Smooth muscle cell (in vitro differentiated cells): ENCODE data around the gene RIT2. TPM values are rescaled to one million over a fixed set of nuclear protein-coding genes. Genes with fewer than 3 reads are reported as not detected.
"Not testable (repeated sequence)": the region's sequence is repeated elsewhere in the genome, so short reads cannot be mapped to it uniquely, and the experiment has no call there.

Experiments
- DNase-seq: peaks from one replicate; lab custom pipeline; 2025; ENCODE audit not compliant: unreplicated experiment; lab: John Stamatoyannopoulos, UW
- H2AFZ ChIP-seq: fragments of 200-600 bp; sonication (generic); 2 replicates; pipeline ENCODE4 v1.6.0; 2016; ENCODE audit warnings: antibody characterized with exemption, low read depth, mild to moderate bottlenecking
- H3F3A ChIP-seq: fragments of 200-600 bp; sonication (generic); 2 replicates; pipeline ENCODE4 v1.6.0; 2017; ENCODE audit warnings: antibody characterized with exemption, low read depth
- H3K27ac ChIP-seq: fragments of 200-600 bp; sonication (generic); 2 replicates; pipeline ENCODE4 v1.5.1; 2016; ENCODE audit warnings: low read depth, mild to moderate bottlenecking
- H3K27me3 ChIP-seq: fragments of 200-600 bp; sonication (generic); 2 replicates; pipeline ENCODE4 v1.6.1; 2016; ENCODE audit warnings: low read depth, mild to moderate bottlenecking
- H3K36me3 ChIP-seq: fragments of 200-600 bp; sonication (generic); 2 replicates; pipeline ENCODE4 v1.5.1; 2016; ENCODE audit warnings: low read depth
- H3K4me1 ChIP-seq: fragments of 200-600 bp; sonication (generic); 2 replicates; pipeline ENCODE4 v1.5.1; 2016; ENCODE audit warnings: low read depth
- H3K4me2 ChIP-seq: fragments of 200-600 bp; sonication (generic); 2 replicates; pipeline ENCODE4 v1.6.0; 2016; ENCODE audit warnings: mild to moderate bottlenecking
- H3K4me3 ChIP-seq: fragments of 200-600 bp; sonication (generic); 2 replicates; pipeline ENCODE4 v1.5.1; 2016; ENCODE audit warnings: mild to moderate bottlenecking
- H3K79me2 ChIP-seq: fragments of 200-600 bp; sonication (generic); 2 replicates; pipeline ENCODE4 v1.6.0; 2016; ENCODE audit warnings: low read depth, mild to moderate bottlenecking
- H3K9ac ChIP-seq: fragments of 200-600 bp; sonication (generic); 2 replicates; pipeline ENCODE4 v1.6.0; 2016; ENCODE audit warnings: low read depth
- H3K9me3 ChIP-seq: fragments of 200-600 bp; sonication (generic); replicated peaks from 2 replicates; pipeline ENCODE4 v1.5.1; 2016; ENCODE audit warnings: low read depth
- H4K20me1 ChIP-seq: fragments of 200-600 bp; sonication (generic); 2 replicates; pipeline ENCODE4 v1.6.0; 2016; ENCODE audit warnings: low read depth
- CTCF ChIP-seq: fragments of 200-600 bp; sonication (generic); IDR thresholded peaks from 2 replicates; pipeline ENCODE4 v1.5.1; 2017; ENCODE audit warnings: borderline replicate concordance, mild to moderate bottlenecking, antibody characterized with exemption; ENCODE audit not compliant: insufficient read depth, poor library complexity, severe bottlenecking
- WGBS: methylation state at CpG from one replicate; pipeline ENCODE4 v1.1.7; 2016; ENCODE audit warnings: low lambda C conversion rate; 5-methylcytosine and 5-hydroxymethylcytosine counted together
- polyA plus RNA-seq: library from polyadenylated mRNA; unstranded; fragments of >200 nt; fragmentation: Nextera tagmentation; extraction: Ambion mirVana; gene quantifications from 2 replicates; pipeline ENCODE4 v1.2.1, GENCODE V29; 2016
- total RNA-seq: library from RNA; depleted of rRNA; stranded (reverse); fragments of >200 nt; gene quantifications from 2 replicates; pipeline ENCODE4 v1.2.3, GENCODE V29; 2014

The RIT2 gene
- total and polyA plus RNA-seq, 2 experiments from 2014 or later: not detected

GRCh38 chr18:42741299-42741698 is 374.2 kb downstream of the RIT2 start:
- H3K79me2 ChIP-seq, H3K4me3 ChIP-seq, H3K9ac ChIP-seq, DNase-seq, H3K27ac ChIP-seq, H4K20me1 ChIP-seq, H3K4me2 ChIP-seq, H3F3A ChIP-seq, H3K36me3 ChIP-seq, H3K9me3 ChIP-seq, H3K27me3 ChIP-seq, H2AFZ ChIP-seq: not testable (repeated sequence)
- H3K4me1 ChIP-seq: peaks cover 14% of the 10 kb centered on the region
- 56% methylated on average over 2 of the region's 2 CpGs for WGBS

GRCh38 chr18:42736074-42736473 is 379.4 kb downstream of the RIT2 start:
- Histone ChIP-seq H3K36me3 (no peaks in the 10 kb centered on the region), H2AFZ (no peak overlapping the region), H3K27me3 (no peaks in the 10 kb centered on the region), H3K9ac (no peak overlapping the region), H3K79me2 (no peaks in the 10 kb centered on the region), H4K20me1 (no peaks in the 10 kb centered on the region), H3K4me1 (no peaks in the 10 kb centered on the region), H3K27ac (no peak overlapping the region), H3F3A (no peaks in the 10 kb centered on the region), H3K4me2 (no peak overlapping the region), H3K9me3 (no peaks in the 10 kb centered on the region), H3K4me3 (no peak overlapping the region)
- no peak for TF ChIP-seq CTCF
- 82% methylated on average over 1 of the region's 1 CpG for whole genome bisulfite sequencing
- no peak for DNase-seq

DNA sequence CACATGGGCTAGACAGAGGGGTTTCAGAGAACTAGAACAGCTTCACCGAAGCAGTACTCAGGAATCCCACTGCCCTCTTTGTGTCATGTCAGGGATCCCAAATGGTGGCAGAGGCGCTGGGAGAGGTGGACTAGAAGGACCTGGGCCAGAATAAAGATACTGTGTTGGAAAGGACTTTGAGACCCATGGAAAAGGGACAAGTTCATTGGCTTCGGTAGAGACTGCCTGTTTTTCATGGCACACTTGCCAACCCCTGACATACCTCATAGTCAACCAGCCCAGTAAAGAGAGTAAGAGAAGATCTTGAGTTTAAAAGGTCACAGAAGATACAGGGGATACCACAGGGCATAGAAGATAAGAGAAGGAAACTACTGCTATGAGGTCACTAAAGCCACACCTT is 381.0 kb downstream of the RIT2 start:
- no peaks in the 10 kb centered on the region for H3K79me2 ChIP-seq
- no peak overlapping the region for H3K4me3 ChIP-seq
- no peaks in the 10 kb centered on the region for H3K9me3 ChIP-seq
- H3K4me2 ChIP-seq: no peak overlapping the region
- H3K4me1 ChIP-seq: no peaks in the 10 kb centered on the region
- DNase-seq: no peak
- no peaks in the 10 kb centered on the region for H3F3A ChIP-seq
- 96% methylated on average over 3 of the region's 3 CpGs for WGBS
- TF ChIP-seq CTCF: no peak
- no peaks in the 10 kb centered on the region for H4K20me1 ChIP-seq
- H3K36me3 ChIP-seq: no peaks in the 10 kb centered on the region
- H3K27me3 ChIP-seq: no peaks in the 10 kb centered on the region
- no peak overlapping the region for H3K9ac ChIP-seq
- no peak overlapping the region for H2AFZ ChIP-seq
- H3K27ac ChIP-seq: no peak overlapping the region

DNA sequence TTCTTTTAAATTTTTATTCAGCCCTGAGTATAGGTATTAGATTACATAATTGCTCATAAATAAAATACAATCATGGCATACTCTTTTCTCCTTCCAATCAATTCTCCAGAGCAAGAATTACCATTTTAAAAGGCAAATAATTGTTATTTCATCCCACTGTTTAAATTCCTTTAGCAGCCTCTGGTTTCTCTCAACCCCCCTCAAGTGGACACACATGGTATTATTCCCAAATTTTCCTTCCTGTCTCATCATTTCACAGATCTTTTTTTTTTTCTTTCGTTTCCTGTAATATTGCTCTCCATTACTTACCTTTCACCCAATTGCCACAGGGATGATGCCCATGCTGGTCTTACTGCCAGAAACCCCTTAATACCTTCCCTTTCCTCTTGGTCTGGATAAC is 385.2 kb downstream of the RIT2 start:
- no peaks in the 10 kb centered on the region for H3K36me3 ChIP-seq
- H3K27me3 ChIP-seq: no peaks in the 10 kb centered on the region
- no peaks in the 10 kb centered on the region for H3F3A ChIP-seq
- peak; percentile 35 for TF ChIP-seq CTCF
- no peak overlapping the region for H2AFZ ChIP-seq
- no peaks in the 10 kb centered on the region for H3K9me3 ChIP-seq
- no peak overlapping the region for H3K4me3 ChIP-seq
- DNase-seq: no peak
- H3K79me2 ChIP-seq: no peaks in the 10 kb centered on the region
- H3K4me1 ChIP-seq: no peaks in the 10 kb centered on the region
- 83% methylated on average over 1 of the region's 1 CpG for WGBS
- H3K9ac ChIP-seq: no peak overlapping the region
- H4K20me1 ChIP-seq: no peaks in the 10 kb centered on the region
- no peak overlapping the region for H3K4me2 ChIP-seq
- H3K27ac ChIP-seq: no peak overlapping the region
